Measurements from ENCODE around the gene NDE1.

Gene NDE1

DNA sequence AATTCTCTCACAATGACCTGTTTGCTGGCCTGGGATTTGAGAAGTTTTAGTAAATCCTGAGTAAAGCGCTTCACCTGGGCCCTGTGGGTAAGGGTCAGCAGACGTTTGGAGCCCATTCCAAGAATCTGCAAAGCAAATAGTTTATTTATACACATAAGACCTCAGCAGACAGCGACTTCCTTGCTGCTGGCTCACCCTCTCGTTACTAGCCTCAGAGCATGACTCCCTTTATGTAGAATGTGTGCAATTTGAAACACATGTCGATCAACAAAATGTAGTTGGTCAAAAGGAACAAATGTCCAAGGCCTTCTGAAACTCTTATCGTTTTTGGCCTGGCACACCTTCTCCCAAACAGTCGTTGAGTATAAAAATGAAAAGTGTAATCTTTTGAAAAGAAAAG is 38.4 kb upstream of the NDE1 start:
- in situ Hi-C loops (cut with HindIII; ENCODE audit: low sequenced_read_pairs) = no loop called here

DNA sequence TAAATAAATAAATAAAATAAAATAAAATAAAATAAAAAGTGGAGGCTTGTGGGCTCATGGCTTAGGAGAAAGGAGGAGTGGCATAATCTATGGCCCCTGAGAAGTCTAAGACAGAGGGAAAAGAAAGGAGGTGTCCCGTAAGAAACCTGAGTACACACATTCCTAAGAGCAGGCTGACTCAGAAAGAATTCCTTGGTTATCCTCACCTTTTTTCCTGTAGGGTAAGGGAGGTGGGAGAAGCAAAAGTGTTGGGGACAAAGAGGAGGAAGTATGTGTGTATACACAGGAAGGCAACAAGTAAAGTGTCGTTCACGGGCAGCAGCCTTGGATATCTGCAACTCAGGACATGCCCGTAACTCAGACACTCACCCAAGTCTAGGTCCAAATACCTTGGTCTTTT is 36.4 kb upstream of the NDE1 start:
- in situ Hi-C loops (cut with HindIII; ENCODE audit: low sequenced_read_pairs) = no loop called here
- no peak for DNase-seq (ENCODE audit: low read depth, low spot score)
- TF ChIP-seq, protein P1, sequence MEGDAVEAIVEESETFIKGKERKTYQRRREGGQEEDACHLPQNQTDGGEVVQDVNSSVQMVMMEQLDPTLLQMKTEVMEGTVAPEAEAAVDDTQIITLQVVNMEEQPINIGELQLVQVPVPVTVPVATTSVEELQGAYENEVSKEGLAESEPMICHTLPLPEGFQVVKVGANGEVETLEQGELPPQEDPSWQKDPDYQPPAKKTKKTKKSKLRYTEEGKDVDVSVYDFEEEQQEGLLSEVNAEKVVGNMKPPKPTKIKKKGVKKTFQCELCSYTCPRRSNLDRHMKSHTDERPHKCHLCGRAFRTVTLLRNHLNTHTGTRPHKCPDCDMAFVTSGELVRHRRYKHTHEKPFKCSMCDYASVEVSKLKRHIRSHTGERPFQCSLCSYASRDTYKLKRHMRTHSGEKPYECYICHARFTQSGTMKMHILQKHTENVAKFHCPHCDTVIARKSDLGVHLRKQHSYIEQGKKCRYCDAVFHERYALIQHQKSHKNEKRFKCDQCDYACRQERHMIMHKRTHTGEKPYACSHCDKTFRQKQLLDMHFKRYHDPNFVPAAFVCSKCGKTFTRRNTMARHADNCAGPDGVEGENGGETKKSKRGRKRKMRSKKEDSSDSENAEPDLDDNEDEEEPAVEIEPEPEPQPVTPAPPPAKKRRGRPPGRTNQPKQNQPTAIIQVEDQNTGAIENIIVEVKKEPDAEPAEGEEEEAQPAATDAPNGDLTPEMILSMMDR (IDR thresholded peaks at IDR 0.05; ENCODE audit: low read depth, low read length) = no peak
- H3K4me3 ChIP-seq (ENCODE audit: low read depth, low read length) = no peak overlapping the region

More for the DNA sequence above, 38.4 kb upstream of the NDE1 start:
- no peak overlapping the region for H3K4me3 ChIP-seq (ENCODE audit: low read depth, low read length)
- DNase-seq (ENCODE audit: low read depth, low spot score) = no peak
- TF ChIP-seq, protein P1 (IDR thresholded peaks at IDR 0.05; ENCODE audit: low read depth, low read length) = no peak

DNA sequence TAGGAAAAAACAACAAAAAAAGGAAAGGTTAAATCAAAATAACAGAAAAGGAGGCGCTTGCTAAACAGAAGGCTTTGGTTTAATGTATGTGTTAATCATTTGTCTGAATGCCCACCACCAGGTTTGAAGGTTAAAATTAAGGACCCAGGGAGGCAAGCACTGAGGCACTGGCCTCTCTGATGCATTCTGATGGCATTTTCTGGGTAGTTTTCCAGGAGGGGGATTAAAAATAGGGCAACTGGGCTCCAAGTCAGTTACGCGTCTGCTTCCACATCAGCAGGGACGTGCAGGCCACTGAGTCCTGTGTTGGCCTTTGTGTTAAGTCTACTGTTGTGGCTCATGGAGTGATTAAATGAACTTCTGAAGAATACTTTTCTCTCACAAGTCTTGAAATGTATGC is 34.0 kb upstream of the NDE1 start:
- DNase-seq (ENCODE audit: low read depth, low spot score) = no peak
- TF ChIP-seq, protein P1 (IDR thresholded peaks at IDR 0.05; ENCODE audit: low read depth, low read length) = no peak
- in situ Hi-C loops (cut with HindIII; ENCODE audit: low sequenced_read_pairs) = no loop called here
- no peak overlapping the region for H3K4me3 ChIP-seq (ENCODE audit: low read depth, low read length)

DNA sequence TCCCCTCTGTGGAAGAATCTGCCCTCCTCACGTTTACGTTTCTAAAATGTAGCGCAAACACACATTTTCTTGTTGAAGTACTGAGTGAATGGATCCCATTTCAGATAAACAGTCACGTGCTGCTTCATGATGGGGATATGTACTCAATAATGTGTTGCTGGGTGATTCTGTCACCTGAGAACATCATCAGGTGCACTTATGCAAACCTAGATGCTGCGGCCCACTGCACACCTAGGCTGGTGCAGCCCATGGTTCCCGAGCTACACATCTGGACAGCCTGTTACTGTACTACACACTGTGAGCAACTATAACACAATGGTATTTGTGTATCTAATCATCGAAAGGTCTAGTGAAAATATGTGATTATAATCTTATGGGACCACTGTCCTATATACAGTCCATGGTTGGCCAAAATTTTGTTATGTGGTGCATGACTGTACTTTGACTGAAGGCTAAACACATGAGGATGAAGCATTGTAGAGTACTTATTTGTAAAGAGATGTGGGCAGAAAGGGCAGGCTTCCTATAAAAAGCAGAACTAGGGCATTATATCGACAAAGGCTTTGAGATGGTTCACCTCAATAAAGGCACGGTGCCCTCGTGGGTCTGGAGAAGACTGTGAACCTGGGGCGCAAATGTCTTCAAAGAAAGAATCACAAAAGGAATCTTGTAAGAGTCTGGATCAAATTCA is 33.4 kb upstream of the NDE1 start:
- H3K4me3 ChIP-seq (ENCODE audit: low read depth, low read length) = no peak overlapping the region
- in situ Hi-C loops (cut with HindIII; ENCODE audit: low sequenced_read_pairs) = no loop called here

DNA sequence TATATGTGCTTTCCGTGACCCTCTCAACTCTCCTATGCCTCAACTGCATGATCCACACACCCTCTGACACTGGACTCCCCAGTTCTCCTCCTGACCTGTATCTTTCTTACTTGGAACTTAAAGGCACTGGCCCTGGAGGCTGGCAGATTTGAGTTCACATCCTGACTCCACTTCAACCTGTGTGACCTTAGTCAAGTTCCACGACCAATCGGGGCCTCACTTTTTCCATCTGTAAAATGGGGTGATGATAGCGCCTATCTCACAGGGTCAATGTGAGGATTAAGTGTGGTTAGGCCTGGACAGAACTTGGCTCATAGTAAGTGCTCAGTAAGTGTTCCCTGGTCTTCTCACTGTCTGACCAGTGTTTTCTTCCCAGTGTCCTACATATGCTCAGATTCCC is 32.1 kb upstream of the NDE1 start:
- TF ChIP-seq, protein P1 (IDR thresholded peaks at IDR 0.05; ENCODE audit: low read depth, low read length) = no peak
- no peak for DNase-seq (ENCODE audit: low read depth, low spot score)
- in situ Hi-C loops (cut with HindIII; ENCODE audit: low sequenced_read_pairs) = no loop called here
- H3K4me3 ChIP-seq (ENCODE audit: low read depth, low read length) = no peak overlapping the region

More for the DNA sequence above, 33.4 kb upstream of the NDE1 start:
- DNase-seq (ENCODE audit: low read depth, low spot score) = no peak
- TF ChIP-seq, protein P1 (IDR thresholded peaks at IDR 0.05; ENCODE audit: low read depth, low read length) = no peak

DNA sequence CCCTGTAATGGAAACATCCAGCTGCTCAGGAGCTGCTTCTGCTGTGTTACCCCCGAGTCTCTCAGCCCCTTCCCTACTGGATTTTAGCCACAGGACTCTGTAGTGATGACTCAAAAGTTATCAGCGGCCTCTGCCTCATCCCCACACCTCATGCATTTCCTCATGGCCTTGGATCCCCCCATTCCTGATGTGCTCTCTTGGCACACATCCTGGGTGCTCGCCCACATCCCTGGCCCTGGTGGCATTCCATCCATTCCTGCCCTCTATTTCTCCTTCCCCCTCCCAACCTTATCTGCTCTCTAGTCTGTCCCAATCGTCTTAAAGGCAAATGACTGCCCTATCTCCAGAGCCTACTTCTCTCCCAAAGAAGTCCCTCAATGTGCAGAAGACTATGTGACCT is 31.7 kb upstream of the NDE1 start:
- TF ChIP-seq, protein P1 (IDR thresholded peaks at IDR 0.05; ENCODE audit: low read depth, low read length) = no peak
- in situ Hi-C loops (cut with HindIII; ENCODE audit: low sequenced_read_pairs) = no loop called here
- H3K4me3 ChIP-seq (ENCODE audit: low read depth, low read length) = no peak overlapping the region
- DNase-seq (ENCODE audit: low read depth, low spot score) = peak; percentile 35
